Lower lobe of right lung (tissue), 2 donors: ENCODE measurements around the gene CDCP2. TPM values are rescaled to one million over a fixed set of nuclear protein-coding genes. Genes with fewer than 3 reads are reported as not detected.
A peak's percentile ranks its signal among the peaks of the same experiment; 100 is the strongest.

Source experiments
- ATAC-seq, 2 donors: fragments of 200-7000 bp; cut with Tn5 transposase; one replicate each; pipeline ENCODE4 v1.9.1; 2020 to 2022; ENCODE audit warnings: mild to moderate bottlenecking in 2 of 2, moderate library complexity in 2 of 2
- DNase-seq: peaks from one replicate; pipeline ENCODE4 v3.0.0-alpha.2; 2020
- H3K27ac ChIP-seq: fragments of 200-600 bp; one replicate; pipeline ENCODE4 v1.8.0; 2022
- H3K27me3 ChIP-seq: fragments of 200-600 bp; one replicate; pipeline ENCODE4 v1.8.0; 2022; ENCODE audit warnings: low read depth
- H3K36me3 ChIP-seq: fragments of 200-600 bp; one replicate; pipeline ENCODE4 v1.8.0; 2022; ENCODE audit warnings: mild to moderate bottlenecking
- H3K4me1 ChIP-seq: fragments of 200-600 bp; one replicate; pipeline ENCODE4 v1.8.0; 2022
- H3K4me3 ChIP-seq: fragments of 200-600 bp; one replicate; pipeline ENCODE4 v1.8.0; 2022; ENCODE audit warnings: mild to moderate bottlenecking
- H3K9me3 ChIP-seq: fragments of 200-600 bp; one replicate; pipeline ENCODE4 v1.8.0; 2022
- CTCF ChIP-seq: fragments of 200-600 bp; IDR thresholded peaks from one replicate; pipeline ENCODE4 v1.8.0; 2022; ENCODE audit warnings: antibody characterized with exemption, mild to moderate bottlenecking
- intact Hi-C: fragments of 100-400 bp; cut with DNase I; formaldehyde crosslinking; loops from one replicate; pipeline ENCODE4 v1.11.0; 2022
- total RNA-seq: library from RNA; stranded (reverse); fragmentation: NEBNext Ultra II Directional; extraction: Animal tissue kit (Norgen Biotek cat#: 25700); gene quantifications from one replicate; pipeline ENCODE4 v1.2.1, GENCODE V29; 2021
- donor health status: DM: no; HTN: yes; CAD: no; lungs with severe emphysema.

The CDCP2 gene
- total RNA-seq, 1 donor from 2014 or later: not detected

- H3K4me3 ChIP-seq: no peak overlapping the region
- no peak for TF ChIP-seq CTCF
- peak in 1 of 2 donors; percentile 30 for ATAC-seq
- no peaks in the 10 kb centered on the region for H3K9me3 ChIP-seq
- DNase-seq: no peak
- no peaks in the 10 kb centered on the region for H3K36me3 ChIP-seq
- no peaks in the 10 kb centered on the region for H3K4me1 ChIP-seq
- H3K27me3 ChIP-seq: no peaks in the 10 kb centered on the region
- H3K27ac ChIP-seq: no peak overlapping the region
- intact Hi-C loops: no loop called here
Measured at GRCh38 chr1:54160351-54160750, 7.6 kb upstream of the CDCP2 start.

GRCh38 chr1:54159733-54160316, 7.0 kb upstream of the CDCP2 start:
- Histone ChIP-seq H3K27ac (no peak overlapping the region), H3K9me3 (no peaks in the 10 kb centered on the region), H3K4me1 (no peaks in the 10 kb centered on the region), H3K36me3 (no peaks in the 10 kb centered on the region), H3K4me3 (no peak overlapping the region), H3K27me3 (no peaks in the 10 kb centered on the region)
- TF ChIP-seq CTCF: no peak
- DNase-seq (no peak), ATAC-seq (peak in 1 of 2 donors; percentile 32)
- intact Hi-C loops: no loop called here

- ATAC-seq (no peak), DNase-seq (no peak)
- intact Hi-C loops: no loop called here
Measured at GRCh38 chr1:54158071-54158470, 5.3 kb upstream of the CDCP2 start.

GRCh38 chr1:54157401-54157800, 4.6 kb upstream of the CDCP2 start:
- ATAC-seq: no peak
- H3K9me3 ChIP-seq: no peaks in the 10 kb centered on the region
- intact Hi-C loops: no loop called here
- TF ChIP-seq CTCF: no peak
- H3K36me3 ChIP-seq: no peaks in the 10 kb centered on the region
- H3K4me3 ChIP-seq: no peak overlapping the region
- H3K27me3 ChIP-seq: no peaks in the 10 kb centered on the region
- no peaks in the 10 kb centered on the region for H3K4me1 ChIP-seq
- no peak overlapping the region for H3K27ac ChIP-seq
- DNase-seq: no peak

More at GRCh38 chr1:54158071-54158470, 5.3 kb upstream of the CDCP2 start:
- no peak for TF ChIP-seq CTCF
- Histone ChIP-seq H3K27me3 (no peaks in the 10 kb centered on the region), H3K4me3 (no peak overlapping the region), H3K27ac (no peak overlapping the region), H3K9me3 (no peaks in the 10 kb centered on the region), H3K36me3 (no peaks in the 10 kb centered on the region), H3K4me1 (no peaks in the 10 kb centered on the region)

GRCh38 chr1:54156986-54157385, 4.2 kb upstream of the CDCP2 start:
- Histone ChIP-seq H3K9me3 (no peaks in the 10 kb centered on the region), H3K27ac (no peak overlapping the region), H3K27me3 (no peaks in the 10 kb centered on the region), H3K4me3 (no peak overlapping the region), H3K36me3 (no peaks in the 10 kb centered on the region), H3K4me1 (no peaks in the 10 kb centered on the region)
- ATAC-seq (no peak), DNase-seq (no peak)
- intact Hi-C loops: no loop called here
- no peak for TF ChIP-seq CTCF

- TF ChIP-seq CTCF: no peak
- no peaks in the 10 kb centered on the region for H3K4me1 ChIP-seq
- H3K4me3 ChIP-seq: no peak overlapping the region
- H3K9me3 ChIP-seq: no peaks in the 10 kb centered on the region
- no peak overlapping the region for H3K27ac ChIP-seq
- H3K27me3 ChIP-seq: no peaks in the 10 kb centered on the region
- no peaks in the 10 kb centered on the region for H3K36me3 ChIP-seq
- intact Hi-C loops: no loop called here
- ATAC-seq: no peak
- no peak for DNase-seq
Measured at GRCh38 chr1:54156201-54156600, 3.4 kb upstream of the CDCP2 start.
